Measurements from ENCODE around the gene HYAL4.
"Not testable (repeated sequence)": the region's sequence is repeated elsewhere in the genome, so short reads cannot be mapped to it uniquely, and the experiment has no call there.

The HYAL4 gene, protein sequence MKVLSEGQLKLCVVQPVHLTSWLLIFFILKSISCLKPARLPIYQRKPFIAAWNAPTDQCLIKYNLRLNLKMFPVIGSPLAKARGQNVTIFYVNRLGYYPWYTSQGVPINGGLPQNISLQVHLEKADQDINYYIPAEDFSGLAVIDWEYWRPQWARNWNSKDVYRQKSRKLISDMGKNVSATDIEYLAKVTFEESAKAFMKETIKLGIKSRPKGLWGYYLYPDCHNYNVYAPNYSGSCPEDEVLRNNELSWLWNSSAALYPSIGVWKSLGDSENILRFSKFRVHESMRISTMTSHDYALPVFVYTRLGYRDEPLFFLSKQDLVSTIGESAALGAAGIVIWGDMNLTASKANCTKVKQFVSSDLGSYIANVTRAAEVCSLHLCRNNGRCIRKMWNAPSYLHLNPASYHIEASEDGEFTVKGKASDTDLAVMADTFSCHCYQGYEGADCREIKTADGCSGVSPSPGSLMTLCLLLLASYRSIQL

DNA sequence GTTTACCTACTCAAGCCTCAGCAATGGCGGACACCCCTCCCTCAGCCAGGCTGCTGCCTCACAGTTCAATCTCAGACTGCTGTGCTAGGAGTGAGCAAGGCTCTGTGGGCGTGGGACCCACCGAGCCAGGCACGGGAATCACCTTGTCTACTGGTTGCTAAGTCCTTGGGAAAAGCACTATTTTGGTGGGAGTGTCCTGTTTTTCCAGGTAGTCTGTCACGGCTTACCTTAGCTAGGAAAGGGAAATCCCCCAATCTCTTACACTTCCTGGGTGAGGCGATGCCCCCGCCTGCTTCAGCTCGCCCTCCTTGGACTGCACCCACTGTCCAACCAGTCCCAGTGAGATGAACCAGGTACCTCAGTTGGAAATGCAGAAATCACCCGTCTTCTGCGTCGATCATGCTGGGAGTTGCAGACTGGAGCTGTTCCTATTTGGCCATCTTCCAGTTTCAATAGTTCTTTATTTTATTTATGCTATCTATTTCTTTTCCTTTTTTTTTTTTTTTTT is at the start of gene HYAL4:
Gene HYAL4, plus strand, starts transcription at position 458 of the 508 bp plus-strand sequence. CDS start 23,105 bp downstream, outside the sequence.
- DNase-seq (ENCODE audit: low read depth in 2 of 2): no peak

- no peak for DNase-seq (ENCODE audit: low read depth in 2 of 2)
Observed at GRCh38 chr7:123795917-123796316, 49.1 kb upstream of the HYAL4 start.

GRCh38 chr7:123796568-123796967 is 48.4 kb upstream of the HYAL4 start:
- no peak for DNase-seq (ENCODE audit: low read depth in 2 of 2)

DNA sequence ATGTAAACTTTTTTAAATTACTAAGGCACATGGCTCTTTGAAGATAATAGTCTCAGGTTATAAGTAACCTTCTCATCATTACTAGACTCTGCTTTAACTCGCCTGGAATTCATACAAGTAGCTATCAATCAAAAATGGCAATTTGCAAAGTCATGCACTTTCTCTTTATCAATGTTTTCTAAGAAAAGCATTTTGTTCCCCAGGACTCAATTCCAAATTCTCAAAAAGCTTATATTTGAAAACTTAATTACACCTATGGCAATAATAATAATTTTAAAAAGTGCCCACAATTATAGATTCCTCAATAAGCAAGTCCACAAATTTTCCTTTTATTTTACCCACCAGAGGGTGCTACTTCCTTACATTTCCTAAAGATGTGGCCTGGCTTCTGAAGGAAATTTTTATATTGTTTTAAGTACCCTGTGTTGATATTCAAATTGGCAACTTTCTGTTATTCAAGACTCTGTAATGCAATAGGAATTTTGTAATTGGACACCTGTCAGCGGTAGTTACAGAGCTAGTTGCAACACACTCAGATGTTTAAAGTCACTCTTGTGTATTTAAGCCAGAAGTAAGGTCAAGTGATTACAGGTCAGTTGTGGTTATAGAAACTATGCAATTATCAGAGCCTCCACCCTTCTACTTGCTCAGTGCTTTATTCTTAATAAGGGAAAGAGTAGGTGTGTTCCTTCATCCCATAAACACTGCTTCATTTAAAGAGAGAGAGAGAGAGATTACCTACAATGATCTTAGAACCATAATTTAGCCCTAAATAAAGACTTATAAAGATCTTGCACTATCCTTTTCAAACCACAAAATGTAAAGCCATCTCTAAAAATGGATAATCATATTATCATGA is 47.1 kb upstream of the HYAL4 start:
- no peak for DNase-seq (ENCODE audit: low read depth in 2 of 2)

DNA sequence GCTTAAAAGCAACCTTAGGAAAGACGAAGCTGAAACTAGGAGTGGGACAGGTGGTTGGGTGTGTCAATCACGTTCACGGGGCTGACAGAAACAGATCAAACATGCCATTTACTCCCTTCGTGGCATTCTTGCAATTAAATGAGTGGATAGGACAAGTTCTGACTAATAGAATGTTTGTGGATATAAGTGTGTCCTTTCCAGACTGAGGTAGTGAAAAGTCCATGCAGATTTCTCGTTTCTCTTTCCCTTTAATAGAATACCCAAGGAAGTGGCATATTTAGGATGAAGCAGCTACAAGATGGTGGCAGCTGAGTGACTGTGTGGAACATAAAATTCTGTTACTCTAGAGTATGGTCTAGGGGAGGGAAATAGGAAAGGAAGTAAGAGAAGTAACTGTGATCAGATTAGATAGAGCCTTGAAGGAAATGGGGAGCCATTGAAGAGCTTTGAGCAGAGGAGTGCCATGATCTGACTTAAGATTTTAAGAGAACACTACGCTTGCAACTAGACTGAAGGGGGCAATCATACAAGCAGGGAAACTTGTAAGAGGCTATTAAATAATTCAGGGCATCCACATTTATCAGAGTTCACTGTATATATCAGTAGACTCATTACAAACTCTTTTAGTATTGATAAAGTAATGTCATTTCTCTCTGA is 46.3 kb upstream of the HYAL4 start:
- no peak for DNase-seq (ENCODE audit: low read depth in 2 of 2)

- no peak for DNase-seq (ENCODE audit: low read depth in 2 of 2)
Observed at GRCh38 chr7:123802249-123802648, 42.7 kb upstream of the HYAL4 start.

DNA sequence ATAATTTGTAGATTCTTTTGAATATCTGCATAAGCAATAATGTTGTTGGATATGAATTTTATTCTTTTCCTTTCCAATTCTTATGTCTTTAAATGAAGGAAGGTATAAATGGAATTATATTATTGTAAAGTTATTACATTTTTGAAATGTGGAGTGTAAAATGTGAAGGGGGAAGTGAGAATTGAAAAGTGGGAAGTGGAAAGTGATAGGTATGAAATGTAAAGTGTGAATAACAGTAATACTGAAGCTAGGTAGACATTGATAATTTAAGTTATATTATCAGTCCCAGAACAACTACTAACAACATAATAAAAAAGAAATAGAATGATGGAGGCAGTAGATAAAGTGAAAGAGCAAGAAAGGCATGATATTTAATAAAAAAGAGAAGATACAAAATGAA is 39.7 kb upstream of the HYAL4 start:
- no peak for DNase-seq (ENCODE audit: low read depth in 2 of 2)

- no peak for DNase-seq (ENCODE audit: low read depth in 2 of 2)
Observed at GRCh38 chr7:123809471-123809870, 35.5 kb upstream of the HYAL4 start.

GRCh38 chr7:123811056-123811455 is 33.9 kb upstream of the HYAL4 start:
- no peak for DNase-seq (ENCODE audit: low read depth in 2 of 2)

DNA sequence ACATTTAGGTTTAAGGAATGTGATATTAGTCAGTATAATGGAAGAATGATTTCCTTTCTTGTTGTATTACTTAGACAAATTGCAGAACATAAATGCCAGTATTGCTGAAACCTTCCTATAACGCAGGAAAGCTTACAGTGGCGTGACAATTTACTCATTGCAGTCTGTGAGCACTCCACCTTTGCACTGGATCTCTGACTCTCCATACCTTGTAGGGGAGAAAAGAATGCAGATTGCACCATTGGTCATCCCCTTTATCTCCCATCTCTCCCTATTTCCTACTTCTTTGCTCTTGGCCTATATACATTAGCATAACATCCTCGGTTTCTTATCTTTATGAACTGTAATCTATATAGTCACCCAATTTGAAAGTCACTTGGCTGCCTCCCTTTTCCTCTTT is 28.1 kb upstream of the HYAL4 start:
- no peak for DNase-seq (ENCODE audit: low read depth in 2 of 2)

DNA sequence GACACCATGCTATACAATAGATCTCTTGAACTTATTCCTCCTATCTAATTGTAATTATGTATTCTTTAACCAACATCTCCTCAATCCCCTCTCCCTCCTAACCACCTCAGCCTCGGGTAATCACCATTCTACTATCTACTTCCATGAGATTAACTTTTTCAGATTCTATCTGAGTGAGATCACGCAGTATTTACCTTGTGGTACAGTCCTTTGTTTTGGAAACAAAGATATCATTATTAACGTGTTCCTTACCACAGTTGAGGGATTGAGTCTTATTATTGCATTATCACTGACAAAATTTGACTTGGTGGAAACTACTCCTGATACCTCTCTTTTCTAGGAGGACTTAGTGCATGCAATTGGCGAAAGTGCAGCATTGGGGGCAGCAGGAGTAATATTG is 26.0 kb upstream of the HYAL4 start:
- DNase-seq (ENCODE audit: low read depth in 2 of 2): no peak

- not testable (repeated sequence) for DNase-seq (ENCODE audit: low read depth in 2 of 2)
Observed at GRCh38 chr7:123819795-123820194, 25.2 kb upstream of the HYAL4 start.

DNA sequence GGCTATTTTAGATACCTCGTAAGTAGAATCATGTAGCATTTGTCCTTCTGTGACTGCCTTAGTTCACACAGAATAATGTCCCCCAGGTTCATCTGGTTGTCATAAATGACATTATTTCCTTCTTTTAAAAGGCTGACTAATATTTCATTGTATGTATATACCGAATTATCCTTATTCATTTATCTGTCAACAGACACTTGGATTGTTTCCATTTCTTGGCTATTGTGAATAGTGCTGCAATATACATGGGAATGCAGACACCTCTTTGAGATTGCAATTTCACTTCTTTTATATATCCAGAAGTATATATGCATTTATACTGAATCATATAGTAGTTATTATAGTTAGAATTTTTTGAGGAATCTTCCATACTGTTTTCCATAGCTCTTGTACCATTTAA is 24.1 kb upstream of the HYAL4 start:
- DNase-seq (ENCODE audit: low read depth in 2 of 2): no peak

DNA sequence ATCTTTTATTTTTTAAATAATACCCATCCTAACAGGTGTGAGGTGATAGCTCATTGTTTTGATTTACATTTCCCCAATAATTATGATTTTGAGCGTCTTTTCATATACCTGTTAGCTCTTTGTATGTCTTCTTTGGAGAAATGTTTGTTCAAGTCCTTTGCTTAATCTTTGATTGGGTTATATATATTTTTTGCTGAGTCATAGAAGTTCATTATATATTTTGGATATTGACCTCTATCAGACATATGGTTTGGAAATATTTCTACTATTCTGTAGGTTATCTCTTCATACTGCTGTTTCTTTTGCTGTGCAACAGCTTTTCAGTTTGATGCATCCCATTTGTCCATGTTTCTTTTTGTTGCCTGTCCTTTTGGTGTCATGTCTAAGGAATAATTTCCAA is 23.6 kb upstream of the HYAL4 start:
- DNase-seq (ENCODE audit: low read depth in 2 of 2): no peak

DNA sequence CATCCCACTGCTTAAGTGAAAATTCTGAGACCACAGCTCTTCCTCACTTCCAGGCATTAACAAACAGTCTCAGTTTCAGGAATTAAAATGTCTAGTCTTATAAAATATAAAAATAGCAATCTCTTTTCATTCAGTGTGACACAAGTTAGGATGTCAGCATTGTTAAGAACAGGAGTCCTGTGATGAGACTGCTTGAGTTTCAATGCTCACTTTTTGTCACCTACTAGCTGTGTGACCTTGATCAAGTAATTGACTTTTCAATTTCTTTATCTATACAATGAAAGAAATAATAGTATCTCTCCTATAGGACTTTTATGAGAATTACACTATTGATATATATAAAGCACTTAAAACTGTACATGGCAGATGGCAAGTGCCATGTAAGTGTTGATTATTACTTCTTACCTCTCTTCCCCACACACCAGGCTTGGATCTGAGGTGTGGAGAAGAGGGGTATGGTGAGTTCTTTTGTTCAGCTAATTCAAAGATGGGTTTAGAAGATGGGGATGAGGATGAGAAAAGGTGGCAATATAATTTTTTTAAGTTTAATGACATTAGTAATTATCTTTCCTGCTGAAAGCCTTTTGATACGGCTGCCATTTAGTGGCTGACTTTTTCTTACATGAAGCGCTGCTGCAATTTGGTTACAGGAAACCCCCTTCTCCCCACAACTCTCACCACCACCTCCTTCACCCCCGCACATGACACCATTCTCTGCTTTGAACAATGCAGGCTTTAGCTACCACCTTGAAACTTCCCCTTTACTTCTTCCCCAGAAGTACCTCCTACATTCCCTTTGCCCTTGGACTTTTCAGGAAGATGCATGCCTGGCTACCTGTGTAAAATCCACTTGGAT is 20.8 kb upstream of the HYAL4 start:
- DNase-seq (ENCODE audit: low read depth in 2 of 2): peak; percentile 7 to 35

GRCh38 chr7:123824754-123825067 is 20.3 kb upstream of the HYAL4 start:
- no peak for DNase-seq (ENCODE audit: low read depth in 2 of 2)

GRCh38 chr7:123828805-123829204 is 16.2 kb upstream of the HYAL4 start:
- DNase-seq (ENCODE audit: low read depth in 2 of 2): no peak

DNA sequence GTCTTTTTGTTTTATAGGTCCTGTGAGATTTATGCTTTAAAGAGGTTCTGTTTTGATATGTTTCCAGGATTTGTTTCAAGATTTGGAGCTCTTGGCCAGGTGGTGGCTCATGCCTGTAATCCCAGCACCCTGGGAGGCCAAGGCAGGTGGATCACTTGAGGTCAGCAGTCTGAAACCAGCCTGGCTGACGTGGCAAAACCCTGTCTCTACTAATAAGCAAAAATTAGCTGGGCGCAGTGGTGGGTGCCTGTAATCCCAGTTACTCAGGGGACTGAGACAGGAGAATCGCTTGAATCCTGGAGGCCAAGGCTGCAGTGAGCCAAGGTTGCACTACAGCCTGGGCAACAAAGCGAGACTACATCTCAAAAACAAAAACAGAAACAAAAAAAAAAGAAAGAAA is 8.3 kb upstream of the HYAL4 start:
- no peak for DNase-seq (ENCODE audit: low read depth in 2 of 2)

- DNase-seq (ENCODE audit: low read depth in 2 of 2): not testable (repeated sequence)
Observed at GRCh38 chr7:123839106-123839505, 5.9 kb upstream of the HYAL4 start.

DNA sequence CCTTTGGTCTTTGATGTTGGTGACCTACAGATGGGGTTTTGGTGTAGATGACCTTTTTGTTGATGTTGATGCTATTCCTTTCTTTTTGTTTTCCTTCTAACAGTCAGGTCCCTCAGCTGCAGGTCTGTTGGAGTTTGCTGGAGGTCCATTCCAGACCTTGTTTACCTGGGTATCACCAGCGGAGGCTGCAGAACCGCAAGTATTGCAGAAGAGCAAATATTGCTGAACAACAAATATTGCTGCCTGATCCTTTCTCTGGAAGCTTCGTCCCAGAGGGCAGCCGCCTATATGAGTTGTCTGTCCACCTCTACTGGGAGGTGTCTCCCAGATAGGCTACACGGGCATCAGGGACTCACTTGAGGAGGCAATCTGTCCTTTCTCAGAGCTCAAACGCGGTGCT is 827 bp upstream of the HYAL4 start:
- not testable (repeated sequence) for DNase-seq (ENCODE audit: low read depth in 2 of 2)

- no peak for DNase-seq (ENCODE audit: low read depth in 2 of 2)
Observed at GRCh38 chr7:123845823-123846216, 851 bp downstream of the HYAL4 start.
